Activated CD8-positive, alpha-beta memory T cell treated with anti-CD3 and anti-CD28 coated beads, Interleukin-2, amount 50 U/mL, for 48 hours (primary cell): ENCODE data around the gene CRTC1.

Experiments
- DNase-seq: peaks from one replicate; pipeline ENCODE4 v3.0.0-alpha.2; 2020

The CRTC1 gene

DNA sequence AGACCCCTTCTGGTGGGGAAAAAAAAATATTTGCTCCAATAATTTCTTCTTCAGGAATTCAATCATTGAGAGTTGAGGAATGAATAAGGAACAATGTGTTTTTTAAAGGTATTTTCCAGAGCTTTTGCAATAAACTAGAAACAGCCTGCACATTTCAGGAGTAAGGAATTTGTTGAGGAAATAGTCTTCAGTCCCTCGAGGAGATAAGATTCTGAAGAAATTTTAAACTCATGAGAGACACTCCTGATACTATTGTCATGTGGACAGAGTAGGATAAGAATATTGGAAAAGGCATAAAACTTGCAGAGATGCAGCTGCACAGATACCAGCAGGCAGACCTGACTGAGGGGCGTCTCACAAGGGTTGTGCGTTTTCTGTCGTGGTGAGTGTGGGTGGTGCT, 71.0 kb downstream of the CRTC1 start:
- DNase-seq = no peak

DNA sequence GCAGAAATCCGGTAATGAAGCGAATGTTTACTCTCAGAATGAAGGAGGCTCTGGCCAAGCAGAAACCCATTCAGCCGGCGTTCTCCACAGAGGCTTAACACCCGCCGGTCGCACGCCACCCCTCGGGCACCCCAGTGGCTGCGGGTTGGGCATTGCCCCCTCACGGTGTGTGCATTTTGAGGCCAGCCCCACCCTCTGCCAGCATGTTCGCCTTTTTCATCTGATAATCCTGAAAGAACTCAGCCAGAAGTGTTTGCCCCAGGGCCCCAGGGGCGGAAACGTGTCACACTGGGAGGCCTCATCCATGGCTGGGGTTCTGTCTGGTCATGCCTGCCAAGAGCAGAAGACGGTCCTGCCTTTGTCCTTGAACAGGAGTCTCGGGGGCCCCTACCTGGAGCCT, 73.4 kb downstream of the CRTC1 start:
- DNase-seq = no peak

DNA sequence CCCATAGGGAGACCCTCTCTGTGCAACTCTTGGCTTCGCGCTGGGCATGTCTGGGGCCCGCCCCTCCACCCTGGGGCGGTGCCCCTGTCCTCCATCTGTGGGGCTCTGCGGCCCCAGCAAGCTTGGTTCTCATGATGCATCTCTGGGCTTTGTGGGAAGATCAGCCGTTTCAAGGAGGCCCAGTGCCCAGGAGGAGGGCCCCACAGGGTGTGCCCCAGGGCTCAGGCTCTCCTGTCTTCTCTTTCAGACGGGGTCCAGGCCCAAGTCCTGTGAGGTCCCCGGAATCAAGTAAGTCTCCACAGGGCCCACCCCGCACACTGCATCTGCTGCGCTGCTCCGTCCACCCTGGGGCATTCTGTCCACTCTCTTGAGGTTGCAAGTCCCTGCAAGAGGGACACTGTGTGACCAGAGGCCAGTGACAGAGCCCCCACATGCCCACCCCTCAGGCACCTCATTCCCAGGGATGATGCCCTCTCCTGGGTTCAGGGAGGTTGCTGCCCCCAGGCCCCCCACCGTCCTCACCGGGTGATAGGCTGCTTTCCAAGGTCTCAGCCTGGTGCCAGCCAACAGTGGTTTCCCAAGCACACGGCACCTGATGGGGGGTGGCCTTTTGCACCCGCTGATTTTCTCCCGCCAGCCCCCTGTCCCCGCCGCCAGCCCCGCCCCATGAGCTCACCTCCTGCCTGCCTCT, 76.0 kb downstream of the CRTC1 start:
- DNase-seq = no peak

DNA sequence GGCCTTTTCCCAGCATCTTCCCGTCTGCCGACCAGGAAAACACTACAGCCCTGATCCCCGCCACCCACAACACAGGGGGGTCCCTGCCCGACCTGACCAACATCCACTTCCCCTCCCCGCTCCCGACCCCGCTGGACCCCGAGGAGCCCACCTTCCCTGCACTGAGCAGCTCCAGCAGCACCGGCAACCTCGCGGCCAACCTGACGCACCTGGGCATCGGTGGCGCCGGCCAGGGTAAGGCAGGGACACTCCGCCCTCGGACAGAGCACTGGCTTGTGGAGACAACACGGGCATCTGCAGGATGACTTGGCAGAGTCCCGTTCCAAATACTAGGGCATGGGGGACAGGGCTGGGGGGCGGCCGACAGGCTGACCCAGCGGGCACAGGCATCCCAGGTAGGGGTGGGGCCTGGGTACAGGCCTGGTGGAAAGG, 76.5 kb downstream of the CRTC1 start:
- DNase-seq = no peak

DNA sequence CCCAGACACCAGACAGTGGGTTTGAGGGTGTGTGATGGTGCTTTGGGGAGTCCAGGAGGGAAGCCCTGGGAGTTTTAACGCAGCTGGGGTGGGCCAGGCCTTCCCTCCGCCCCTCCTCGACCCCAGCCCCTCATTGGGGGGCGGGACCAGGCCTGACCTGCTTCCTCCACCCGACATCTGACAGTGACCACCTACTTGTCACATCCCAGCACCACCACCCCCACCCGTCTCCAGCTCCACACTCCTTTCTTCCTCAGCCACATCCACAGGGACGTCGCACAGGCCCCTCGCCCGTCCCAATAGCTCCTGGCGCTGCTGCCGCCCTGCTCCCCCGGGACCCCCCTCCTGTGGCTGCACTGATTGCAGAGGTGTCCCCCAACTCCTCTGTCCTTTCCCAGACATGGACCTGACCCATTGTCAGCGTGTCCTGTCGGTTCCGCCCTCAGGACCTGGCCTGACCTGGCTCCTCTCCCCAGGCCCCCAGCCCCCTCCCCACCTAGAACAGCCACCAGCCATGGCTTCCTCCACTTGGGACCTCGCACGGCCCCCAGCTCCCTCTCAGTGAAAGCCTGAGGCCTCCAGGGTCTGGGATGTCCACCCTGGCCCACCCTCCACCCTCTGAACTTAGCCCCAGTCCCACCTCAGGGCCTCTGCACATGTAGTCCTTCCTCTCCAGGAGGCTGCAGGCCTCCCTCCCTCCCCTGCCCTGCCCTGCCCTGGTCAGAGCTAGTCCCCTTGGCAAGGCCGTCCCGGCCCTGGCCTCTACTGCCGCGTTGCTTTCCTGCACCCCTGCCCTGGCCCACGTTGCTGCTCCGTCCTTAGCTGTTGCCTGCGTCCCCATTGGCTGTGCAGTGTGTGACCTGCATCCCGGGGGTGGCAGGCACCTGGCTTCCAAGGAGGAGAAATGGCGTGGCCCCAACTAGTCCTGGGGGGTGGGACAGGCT, 77.2 kb downstream of the CRTC1 start:
- DNase-seq = no peak

DNA sequence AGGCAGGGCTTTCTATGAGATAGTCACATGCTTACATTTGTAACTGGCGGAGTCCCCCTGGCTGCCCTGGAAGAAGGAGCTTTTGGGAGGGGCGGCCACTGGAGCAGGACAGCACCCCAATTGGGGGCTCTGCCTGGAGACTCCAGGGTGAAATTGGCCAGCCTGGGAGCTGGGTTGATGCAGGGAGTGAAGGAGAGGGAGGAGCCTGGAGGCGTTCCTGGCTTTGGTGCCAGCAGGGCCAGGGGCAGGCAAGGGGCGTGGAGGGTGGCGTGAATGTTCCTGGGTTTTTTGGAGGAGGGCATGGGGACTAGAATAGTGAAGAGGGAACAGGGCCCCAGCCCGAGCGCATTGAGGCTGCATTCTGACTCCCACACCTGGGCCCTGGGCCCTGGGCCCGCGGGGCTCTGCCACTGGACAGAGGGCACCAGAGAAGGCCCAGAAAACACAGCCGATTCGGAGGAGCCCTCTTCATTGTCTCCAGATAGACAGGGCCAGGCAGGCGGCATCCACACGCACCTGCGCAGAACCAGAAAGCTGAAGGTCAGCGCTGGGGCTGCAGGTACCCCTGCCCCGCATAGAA, 78.1 kb downstream of the CRTC1 start:
- no peak for DNase-seq

DNA sequence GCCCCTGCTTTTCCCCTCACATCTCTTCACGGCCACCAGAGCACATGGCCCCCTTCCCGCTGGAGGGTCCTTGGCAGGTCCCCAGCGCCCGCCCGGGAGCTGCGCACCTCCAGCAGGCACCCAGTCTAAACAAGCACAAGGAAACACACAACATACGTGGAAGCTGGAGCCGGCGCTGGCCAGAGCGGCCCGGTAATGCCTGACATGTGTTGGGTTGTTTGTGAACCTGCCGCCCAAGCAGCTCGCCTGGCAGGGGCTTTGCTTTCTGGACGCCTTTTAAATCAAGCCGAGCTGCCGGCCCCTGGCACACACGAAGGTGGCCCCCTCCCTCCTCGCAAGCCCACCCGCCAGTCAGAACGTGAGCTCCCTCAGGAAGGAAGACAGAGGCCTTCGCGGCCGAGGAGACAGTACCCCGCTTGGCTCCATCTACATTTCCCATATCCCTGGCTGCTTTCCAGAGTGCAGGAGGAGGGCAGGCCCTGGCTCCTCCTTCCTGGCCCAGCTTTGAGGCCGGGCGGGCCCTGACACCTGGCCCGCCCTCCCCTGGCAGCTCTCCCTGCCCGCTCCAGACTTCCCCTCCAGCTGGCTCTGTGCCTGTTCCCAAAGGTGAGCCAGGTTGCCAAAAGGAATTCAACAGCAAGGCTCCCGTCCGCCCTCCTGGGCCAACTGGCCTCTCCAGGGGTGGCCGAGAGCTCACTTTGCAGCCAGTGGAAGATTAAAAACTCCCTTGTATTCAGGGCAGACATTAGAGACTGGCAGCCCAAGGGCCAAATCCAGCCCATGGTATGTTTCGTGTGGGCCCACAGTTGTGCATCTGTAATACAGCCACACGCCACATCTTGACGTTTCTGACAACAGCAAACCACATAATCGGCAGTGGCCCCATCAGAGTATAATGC, 78.9 kb downstream of the CRTC1 start:
- DNase-seq = no peak

DNA sequence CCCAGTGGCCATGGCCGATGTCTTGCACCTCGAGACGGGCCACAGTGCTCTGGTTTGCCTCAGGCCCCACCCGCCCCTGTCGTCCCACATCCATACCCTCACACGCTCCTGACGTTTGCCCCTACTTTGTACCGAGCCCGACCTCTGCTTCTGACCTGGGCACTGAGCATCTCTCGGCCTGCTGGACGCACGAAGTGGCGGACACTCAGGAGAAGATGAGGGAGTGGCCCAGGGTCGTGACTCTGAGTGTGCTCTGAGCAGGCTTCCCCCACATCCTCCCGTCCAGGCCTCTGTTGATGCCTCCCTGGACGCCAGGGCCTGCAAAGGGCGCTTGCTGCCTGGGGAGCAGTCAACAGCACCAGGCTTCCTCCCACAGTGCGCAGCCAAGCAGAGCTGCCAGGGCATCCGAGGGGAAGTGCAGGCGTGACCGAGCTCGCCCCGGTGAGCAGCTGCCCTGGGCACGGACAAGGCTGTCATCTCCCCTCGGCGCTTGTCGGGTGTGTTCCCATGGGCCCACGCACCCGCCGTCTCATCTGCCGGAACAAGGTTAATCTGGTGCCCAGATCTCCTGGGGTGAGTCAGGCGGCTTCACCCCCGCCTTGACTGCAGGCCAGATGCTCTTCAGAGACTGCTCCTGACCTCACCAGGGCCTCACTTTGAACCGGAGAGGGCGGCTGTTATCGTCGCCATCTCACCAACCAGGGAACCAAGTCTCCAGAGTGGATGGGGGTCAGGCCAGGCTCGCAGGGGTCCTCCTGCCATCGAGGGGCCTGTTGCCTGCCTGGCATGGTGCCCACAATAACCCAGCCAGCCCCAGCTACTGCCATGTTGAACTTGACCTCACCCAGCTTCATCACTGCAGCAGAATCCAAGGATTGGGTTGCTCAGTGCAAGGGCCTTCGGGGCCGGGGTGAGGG, 80.5 kb downstream of the CRTC1 start:
- DNase-seq = no peak

DNA sequence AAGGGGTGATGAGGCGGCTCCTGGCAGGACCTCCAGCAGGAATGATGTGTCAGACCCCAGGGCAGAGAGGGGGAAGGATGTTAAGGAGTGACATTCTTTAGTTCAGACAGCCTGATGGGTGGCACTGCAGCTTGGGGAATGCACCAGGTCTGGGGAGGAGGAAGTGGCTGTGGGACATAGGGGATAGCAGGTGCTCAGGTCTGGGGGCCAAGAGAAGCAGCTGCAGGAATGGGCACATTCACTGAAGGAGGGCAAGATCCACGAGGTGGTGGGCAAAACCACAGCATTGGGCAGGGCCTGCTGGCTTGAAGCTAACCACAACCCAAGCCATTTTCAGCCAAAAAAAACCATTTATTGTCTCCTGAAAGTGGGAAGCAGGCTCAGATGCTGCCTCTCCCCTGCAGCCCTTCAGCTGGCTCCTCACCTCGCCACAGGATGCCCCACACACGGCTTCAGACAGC, 81.1 kb downstream of the CRTC1 start:
- no peak for DNase-seq

DNA sequence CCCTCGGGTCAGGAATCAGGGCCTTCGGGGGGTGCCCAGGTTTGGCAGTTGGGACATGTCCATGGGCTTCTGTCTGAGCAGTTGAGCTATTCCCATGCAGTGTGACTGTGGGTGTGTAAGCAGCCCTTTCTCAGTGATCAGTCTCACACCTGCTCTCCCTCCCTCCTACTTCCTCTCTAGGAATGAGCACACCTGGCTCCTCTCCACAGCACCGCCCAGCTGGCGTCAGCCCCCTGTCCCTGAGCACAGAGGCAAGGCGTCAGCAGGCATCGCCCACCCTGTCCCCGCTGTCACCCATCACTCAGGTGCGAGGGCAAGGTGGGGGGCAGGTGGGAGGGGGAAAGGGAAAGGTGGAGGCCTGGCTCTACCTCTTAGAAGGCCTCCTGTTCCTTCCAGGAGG, 81.7 kb downstream of the CRTC1 start:
- DNase-seq = no peak

DNA sequence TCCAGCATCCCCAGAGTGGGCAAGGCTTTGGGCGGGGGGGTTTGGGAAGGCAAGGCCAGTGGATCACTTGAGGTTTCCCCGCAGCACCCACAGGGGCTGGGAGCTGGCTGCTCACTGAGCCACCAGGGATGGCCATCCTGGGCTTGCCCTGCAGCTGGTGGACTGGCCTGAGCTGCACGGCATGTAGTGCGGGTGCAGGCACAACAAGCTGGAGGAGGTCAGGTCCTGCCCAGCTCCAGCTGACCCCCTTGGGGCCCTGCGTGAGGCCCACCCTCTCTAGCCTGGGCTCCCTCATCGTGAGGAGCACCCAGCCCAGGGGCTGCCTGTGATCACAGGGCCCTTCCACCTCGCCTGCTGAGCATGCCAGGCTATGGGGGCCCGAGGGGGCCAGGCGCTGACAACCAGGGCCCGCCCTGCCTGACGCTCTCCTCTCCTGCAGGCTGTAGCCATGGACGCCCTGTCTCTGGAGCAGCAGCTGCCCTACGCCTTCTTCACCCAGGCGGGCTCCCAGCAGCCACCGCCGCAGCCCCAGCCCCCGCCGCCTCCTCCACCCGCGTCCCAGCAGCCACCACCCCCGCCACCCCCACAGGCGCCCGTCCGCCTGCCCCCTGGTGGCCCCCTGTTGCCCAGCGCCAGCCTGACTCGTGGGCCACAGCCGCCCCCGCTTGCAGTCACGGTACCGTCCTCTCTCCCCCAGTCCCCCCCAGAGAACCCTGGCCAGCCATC, 84.7 kb downstream of the CRTC1 start:
- DNase-seq = no peak

DNA sequence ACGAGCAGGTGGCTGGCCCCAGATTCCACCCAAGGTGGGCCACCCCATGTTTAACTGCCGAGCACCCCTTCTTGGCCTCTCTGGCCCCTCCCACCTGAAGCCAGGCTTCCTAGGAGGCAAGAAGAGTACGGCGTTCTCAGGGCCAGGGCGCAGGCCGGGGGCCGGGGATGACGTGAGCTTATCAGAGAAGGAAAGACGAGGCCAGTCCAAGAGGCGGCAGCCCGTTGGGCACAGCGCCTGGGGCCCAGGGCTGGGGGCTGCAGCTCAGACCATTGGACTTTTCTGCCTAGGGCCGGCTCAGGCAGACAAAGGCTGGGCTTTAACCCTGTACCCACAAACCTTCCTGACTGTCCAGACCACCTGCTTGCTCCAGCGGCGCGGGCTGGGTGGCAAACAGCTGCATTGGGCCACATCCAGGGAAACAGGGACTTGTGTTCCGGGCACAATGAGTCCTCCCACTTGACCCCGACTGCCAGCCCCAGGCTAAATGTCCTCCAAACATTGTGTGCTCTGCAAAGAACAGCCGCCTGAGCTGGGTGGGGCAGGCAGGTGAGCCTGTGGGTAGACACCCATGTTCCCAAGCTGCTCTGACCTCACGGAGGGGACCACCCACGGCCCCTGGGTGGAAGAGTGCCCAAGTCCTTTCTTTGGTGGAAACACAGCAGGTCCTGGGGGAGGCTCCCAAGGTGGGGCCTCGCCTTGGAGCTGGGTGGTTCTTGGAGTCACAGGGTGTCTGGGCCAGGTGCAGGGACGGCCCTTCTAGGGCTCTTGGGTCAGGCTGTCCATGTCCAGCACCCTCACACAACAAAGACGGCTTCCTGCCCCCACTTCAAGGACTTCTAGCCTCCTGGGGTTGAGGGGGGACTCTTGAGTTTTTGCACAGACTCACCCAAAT, 85.8 kb downstream of the CRTC1 start:
- no peak for DNase-seq

DNA sequence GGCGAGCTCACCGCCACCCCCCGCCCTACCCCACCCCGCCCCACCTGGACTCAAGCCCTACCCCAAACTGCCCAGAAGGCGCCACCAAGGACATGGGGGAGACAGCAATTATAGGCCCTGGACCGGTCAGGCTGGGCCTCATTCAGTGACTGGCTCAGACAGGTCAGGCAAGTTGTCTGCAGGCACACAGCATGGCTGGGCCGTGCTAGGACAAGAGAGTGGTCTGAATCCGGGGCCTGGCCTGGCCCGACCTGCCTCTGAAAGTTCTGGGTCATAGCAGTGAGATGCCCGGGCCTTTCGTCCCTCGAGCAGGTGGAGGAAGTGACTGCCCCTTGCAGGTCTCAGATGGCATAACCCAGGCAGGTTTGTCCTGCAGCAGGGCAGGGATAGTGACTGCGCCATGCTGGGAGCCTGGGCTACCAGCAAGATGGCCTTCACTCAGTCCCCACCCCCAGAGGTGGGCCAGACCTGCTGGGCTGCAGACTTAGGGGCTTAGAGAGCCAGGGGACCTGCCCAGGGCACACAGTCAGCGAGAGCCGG, 86.6 kb downstream of the CRTC1 start:
- DNase-seq = no peak

DNA sequence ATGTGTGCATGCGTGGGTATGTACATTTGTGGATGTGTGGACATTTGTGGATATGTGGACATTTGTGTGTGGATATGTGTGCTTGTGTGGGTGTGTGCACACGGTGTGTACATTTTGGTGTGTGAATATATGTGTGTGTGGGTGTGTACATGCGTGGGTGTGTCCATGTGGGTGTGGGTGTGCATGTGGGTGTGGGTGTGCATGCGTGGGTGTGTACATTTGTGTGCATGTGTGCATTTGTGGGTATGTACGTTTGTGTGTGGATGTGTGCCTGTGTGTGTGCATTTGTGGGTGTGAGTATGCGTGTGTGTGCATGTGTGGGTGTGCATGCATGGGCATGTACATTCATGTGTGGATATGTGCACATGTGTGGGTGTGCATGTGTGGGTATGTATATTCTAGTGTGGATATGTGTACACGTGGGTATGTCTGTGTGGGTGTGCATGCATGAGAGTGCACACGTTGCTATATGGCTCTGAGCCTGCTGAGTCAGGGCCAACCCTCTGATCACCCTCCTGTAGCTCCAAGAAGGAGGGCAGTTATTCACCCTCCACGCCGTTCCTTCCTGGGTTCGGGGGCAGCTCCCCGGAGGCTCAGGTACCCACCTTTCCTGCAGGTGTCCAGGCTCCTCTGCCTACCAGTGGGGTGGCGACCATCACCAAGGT, 87.3 kb downstream of the CRTC1 start:
- no peak for DNase-seq

DNA sequence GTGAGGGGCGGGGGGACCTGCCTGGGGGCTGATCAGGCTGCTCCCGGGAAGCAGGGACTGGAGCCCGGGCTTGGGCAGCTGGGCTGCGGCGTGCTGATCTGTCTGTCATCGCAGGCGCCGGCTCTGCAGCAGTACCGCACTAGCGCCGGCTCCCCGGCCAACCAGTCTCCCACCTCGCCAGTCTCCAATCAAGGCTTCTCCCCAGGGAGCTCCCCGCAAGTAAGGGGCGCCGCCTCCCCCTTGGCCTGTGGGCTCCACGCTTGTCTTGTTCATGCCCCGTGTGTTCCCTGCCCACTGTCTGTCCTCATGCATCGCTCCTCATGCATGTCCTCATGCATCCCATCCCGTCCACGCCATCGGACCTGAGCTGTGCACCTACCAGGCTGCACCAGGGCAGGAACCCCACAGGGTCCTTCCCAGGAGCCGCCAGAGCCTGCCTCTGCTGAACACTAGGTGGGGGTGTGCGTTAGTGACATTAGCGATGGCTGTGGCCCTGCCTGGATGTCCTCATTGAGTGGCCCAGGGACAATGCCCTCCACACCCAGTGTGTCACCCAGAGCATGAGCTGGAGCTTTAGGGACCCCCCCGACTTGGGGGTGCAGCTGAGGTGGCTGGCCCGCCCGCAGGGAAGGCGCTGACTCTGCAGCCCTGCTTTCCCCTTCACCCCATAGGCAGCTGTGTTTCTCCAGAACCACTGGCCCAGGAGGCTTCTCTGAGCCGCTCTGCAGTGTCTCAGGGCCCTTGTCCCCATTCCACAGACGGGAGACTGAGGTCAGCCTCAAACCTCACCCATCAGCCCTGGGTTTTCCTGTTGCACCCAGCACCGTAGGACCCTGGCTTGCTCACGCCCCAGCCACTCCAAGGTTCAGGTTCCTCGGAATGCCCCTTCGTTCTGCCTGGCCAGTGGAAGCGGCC, 88.1 kb downstream of the CRTC1 start:
- DNase-seq = no peak

DNA sequence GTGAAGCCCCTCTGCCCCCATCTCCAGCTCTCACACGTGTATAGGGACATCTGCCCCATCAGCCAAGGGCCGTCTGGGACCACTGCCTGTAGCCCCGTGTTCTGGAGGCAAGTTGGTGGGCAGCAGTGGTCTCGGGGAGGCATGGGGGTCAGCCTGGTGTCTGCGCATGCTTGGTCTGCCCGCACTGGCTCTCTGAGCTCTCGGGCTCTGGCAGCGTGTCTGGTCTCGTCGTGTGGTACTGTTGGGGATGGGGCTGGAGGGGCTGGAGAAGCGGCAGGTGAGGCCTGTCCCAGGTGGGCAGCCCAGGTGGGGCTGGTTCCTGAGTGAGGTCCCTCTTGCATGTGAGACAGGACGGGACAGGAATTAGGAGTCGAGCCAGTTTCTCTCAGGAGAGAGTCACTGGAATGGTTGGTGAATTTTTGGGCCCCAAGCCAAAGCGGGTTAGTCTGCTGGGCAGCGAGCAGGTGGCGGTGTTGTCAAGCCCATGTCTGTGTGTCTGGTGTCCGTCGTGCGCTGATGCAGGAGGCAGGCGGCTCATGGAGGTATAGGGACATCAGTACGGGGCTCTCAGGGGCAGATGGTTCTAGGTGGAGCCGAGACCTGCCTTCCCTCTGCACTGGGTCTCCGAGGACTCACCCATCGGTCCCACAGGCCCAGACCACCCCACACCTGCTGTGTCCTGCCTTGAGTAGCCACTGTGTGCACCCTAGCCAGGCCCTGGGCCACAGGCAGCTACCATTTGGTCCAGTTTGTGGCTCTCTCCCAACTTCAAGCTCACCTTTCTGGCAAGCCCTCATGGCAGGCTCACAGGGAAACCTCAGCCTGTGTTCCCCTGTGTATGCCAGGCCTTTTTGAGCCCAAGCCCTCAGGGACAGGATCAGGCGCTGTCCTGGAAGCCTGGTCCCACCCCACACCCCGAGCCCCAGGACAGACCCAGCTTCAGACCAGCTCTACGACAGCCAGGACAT, 89.4 kb downstream of the CRTC1 start:
- DNase-seq = no peak

DNA sequence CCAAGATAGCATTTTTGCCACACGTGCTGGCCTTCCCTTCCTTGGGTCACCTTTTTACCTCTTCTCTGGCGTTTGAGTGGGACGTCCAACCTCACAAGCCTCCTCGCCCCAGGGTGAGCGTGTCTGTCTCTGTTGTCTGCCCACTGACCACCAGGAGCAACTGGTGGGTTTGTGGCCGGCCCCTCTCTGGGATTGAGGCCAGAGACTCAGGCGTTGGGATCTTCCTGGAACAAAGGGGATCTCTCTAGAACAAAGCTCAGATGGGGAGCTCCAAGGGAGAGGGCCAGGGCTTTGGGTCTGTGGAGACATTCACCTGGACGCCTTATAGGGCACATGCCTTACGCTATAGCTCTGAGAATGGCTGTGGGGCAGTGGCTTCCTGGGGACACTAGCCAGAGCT, 90.2 kb downstream of the CRTC1 start:
- DNase-seq = no peak
